Mucosa of descending colon (tissue), 3 donors: ENCODE measurements around the gene EDN3. TPM values are rescaled to one million over a fixed set of nuclear protein-coding genes. Genes with fewer than 3 reads are reported as not detected.

Source experiments
- ATAC-seq: fragments of 200-7000 bp; cut with Tn5 transposase; one replicate; pipeline ENCODE4 v1.9.1; 2020; ENCODE audit warnings: mild to moderate bottlenecking, moderate library complexity
- DNase-seq, 3 donors: peaks; one replicate each; pipeline ENCODE4 v3.0.0-alpha.2; 2020
- H3K36me3 ChIP-seq: fragments of 200-600 bp; one replicate; pipeline ENCODE4 v1.8.0; 2021; ENCODE audit warnings: low read depth, mild to moderate bottlenecking
- H3K4me1 ChIP-seq: fragments of 200-600 bp; one replicate; pipeline ENCODE4 v1.8.0; 2021; ENCODE audit warnings: low read depth, mild to moderate bottlenecking
- H3K4me3 ChIP-seq: fragments of 200-600 bp; one replicate; pipeline ENCODE4 v1.8.0; 2021; ENCODE audit warnings: mild to moderate bottlenecking
- H3K9me3 ChIP-seq: fragments of 200-600 bp; one replicate; pipeline ENCODE4 v1.8.0; 2021; ENCODE audit warnings: mild to moderate bottlenecking
- intact Hi-C, 2 donors: fragments of 100-400 bp; cut with DNase I in 1 of 2; cut with micrococcal nuclease in 1 of 2; formaldehyde crosslinking; loops; one replicate each; pipeline versions ENCODE4 v1.11.0 to v1.11.1; 2022; cut with DNase I, micrococcal nuclease
- total RNA-seq, 3 donors: library from RNA; stranded (reverse); fragmentation: NEBNext Ultra II Directional in 2 of 3; extraction: Animal tissue kit (Norgen Biotek cat#: 25700) in 2 of 3; gene quantifications; one replicate each; pipeline versions ENCODE4 v1.2.1 to v1.2.4, GENCODE V29; 2021 to 2023
- TF ChIP-seq, protein P1 (sequence below): fragments of 200-600 bp; IDR thresholded peaks from one replicate; pipeline ENCODE4 v1.8.0; 2022; ENCODE audit warnings: antibody characterized with exemption, mild to moderate bottlenecking
- donor health status: DM: no; HTN: no; CAD: no; lungs with moderate emphysema.
- donor health status: DM: no; HTN: no; CAD: no.
- donor health status: DM: no; HTN: yes; CAD: no.

The EDN3 gene
- total RNA-seq, 3 donors from 2014 or later = 34.3 to 80.4 (median 51.1) TPM

DNA sequence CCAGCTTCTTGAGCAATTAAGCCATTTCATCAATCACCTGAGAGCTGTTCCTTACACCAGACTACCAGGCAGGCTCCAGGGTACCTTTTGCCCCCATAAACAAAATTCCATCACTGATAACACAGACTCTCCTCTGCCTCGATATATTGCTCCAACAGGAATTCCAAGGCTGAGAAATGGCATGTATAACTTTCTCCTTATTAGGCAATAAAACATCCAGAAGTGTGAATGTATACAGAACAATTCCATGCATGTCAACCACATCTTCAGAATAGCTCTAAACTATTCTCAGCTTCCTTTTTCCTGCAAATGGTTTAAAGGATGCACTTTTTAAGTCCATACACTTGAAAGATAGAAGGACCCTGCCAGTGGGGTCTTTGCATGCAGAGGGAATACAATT lies 73.8 kb downstream of the EDN3 start:
- no peak overlapping the region for H3K4me3 ChIP-seq
- DNase-seq (no peak), ATAC-seq (no peak)
- intact Hi-C loops = no loop called here
- TF ChIP-seq, protein P1, sequence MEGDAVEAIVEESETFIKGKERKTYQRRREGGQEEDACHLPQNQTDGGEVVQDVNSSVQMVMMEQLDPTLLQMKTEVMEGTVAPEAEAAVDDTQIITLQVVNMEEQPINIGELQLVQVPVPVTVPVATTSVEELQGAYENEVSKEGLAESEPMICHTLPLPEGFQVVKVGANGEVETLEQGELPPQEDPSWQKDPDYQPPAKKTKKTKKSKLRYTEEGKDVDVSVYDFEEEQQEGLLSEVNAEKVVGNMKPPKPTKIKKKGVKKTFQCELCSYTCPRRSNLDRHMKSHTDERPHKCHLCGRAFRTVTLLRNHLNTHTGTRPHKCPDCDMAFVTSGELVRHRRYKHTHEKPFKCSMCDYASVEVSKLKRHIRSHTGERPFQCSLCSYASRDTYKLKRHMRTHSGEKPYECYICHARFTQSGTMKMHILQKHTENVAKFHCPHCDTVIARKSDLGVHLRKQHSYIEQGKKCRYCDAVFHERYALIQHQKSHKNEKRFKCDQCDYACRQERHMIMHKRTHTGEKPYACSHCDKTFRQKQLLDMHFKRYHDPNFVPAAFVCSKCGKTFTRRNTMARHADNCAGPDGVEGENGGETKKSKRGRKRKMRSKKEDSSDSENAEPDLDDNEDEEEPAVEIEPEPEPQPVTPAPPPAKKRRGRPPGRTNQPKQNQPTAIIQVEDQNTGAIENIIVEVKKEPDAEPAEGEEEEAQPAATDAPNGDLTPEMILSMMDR = no peak
- H3K9me3 ChIP-seq = no peaks in the 10 kb centered on the region
- no peaks in the 10 kb centered on the region for H3K36me3 ChIP-seq
- H3K4me1 ChIP-seq = no peaks in the 10 kb centered on the region

DNA sequence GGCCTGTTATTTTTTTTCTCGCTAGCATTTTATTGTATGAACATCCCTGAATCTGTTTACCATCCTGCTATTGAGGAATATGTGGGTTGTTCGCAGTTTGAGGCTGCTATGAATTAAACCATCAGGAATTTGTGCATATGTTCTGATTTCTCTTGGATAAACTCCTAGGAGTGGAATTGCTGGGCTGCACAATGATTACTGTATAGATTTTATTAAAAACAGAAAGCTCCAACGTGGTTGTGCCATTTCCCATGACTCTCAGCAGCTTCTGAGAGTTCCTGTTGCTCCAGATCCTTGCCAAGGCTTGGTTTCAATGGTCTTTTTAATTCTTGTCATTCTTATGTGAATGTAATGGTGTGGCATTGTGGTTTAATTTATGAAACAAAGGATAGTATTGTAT lies 75.1 kb downstream of the EDN3 start:
- DNase-seq (no peak), ATAC-seq (no peak)
- H3K36me3 ChIP-seq = no peaks in the 10 kb centered on the region
- no peaks in the 10 kb centered on the region for H3K9me3 ChIP-seq
- no peaks in the 10 kb centered on the region for H3K4me1 ChIP-seq
- TF ChIP-seq, protein P1 = no peak
- H3K4me3 ChIP-seq = no peak overlapping the region
- intact Hi-C loops = no loop called here

Other genes with a start within 250 kb of the EDN3 start
- under 1 TPM; 0.38 to 0.89 (median 0.57) TPM for gene ZNF831, start 136.8 kb upstream of the EDN3 start, total RNA-seq